ENCODE data around the gene CPTP.
"Not testable (repeated sequence)": the region's sequence is repeated elsewhere in the genome, so short reads cannot be mapped to it uniquely, and the experiment has no call there.

The CPTP gene

DNA sequence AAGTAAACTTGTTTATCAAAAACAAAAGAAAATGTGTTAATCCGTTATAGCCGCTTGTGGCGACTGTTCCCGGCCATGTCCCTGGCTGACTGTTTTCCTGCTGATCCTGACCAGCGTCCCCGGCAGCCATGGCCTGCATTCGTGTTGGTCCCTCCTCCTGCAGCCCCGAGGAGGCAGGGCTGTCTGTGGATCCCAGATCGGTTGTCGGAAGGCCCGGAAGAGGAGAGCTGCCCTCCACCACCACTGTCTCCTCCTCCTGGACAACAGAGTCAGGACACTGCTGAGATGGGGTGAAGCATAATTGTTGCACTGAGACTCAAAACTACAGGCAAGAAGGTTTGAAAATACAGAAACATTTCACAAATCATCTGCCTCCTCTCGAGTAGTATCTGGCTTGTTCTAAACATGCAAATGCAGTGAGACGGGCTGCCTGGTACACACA is 37.4 kb downstream of the CPTP start:
- DNase-seq (ENCODE audit: low read depth in 3 of 3) = no peak

DNA sequence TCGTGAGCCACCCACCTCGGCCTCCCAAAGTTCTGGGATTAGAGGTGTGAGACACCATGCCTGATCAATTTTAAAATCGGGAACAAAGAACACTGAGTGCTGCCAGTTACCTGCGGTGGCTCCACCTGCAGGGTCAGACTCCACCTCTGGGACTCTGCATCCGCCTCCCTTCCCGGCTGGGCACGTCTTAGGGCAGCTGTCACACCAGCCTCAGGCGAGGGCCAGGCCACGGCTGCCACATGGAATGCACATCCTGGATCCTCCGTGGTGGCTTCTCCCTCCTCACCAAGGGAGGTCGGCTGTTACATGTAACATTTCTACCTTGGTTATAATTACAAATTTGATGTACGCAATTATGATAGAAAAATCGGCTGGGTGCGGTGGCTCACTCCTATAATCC is 39.7 kb downstream of the CPTP start:
- DNase-seq (ENCODE audit: low read depth in 3 of 3) = no peak

DNA sequence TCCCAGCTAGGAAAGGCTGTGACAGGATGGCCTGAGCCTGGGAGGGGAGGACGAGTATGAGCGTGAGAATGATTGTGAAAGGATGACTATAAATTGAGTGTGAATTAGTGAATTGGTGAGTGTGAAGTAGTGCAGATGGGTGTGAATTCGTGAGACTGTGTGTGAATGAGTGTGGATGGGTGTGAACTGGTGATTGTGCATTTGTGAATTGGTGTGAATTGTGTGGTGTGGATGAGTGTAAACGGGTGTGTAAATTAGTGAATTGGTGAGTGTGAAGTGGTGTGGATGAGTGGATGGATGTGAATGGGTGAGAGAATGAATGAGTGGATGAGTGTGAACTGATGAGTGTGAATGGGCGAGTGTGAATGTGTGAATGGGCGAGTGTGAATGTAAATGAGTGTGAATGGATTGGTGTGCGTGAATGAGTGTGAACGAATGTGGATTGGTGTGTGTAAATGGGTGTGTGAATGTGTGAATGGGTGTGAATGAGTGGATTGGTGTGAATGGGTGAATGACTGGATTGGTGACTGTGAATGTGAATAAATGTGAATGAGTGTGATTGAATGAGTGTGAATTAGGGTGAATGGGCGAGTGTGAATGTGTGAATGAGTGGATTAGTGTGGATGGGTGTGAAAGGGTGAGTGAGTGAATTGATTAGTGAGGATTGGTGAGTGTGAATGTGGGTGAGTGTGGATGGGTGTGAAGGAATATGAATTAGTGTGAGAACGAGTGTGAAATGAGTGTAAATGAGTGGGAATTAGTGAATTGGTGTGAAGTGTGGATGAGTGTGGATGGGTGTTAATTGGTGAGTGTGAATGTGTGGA is 41.5 kb downstream of the CPTP start:
- DNase-seq (ENCODE audit: low read depth in 3 of 3) = no peak

DNA sequence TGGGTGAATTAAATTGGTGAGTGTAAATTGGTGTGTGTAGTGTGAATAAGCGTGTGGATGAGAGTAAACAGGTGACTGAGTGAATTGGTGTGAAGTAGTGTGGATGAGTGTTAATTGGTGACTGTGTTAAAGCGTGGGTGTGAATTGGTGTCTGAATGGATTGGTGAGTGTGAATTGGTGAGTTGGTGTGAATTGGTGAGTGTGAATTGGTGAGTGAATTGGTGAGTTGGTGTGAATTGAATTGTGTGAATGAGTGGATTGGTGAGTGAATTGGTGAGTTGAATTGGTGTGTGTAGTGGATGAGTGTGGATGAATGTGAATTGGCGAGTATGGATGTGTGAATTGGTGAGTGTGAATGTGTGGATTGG is 42.1 kb downstream of the CPTP start:
- no peak for DNase-seq (ENCODE audit: low read depth in 3 of 3)

DNA sequence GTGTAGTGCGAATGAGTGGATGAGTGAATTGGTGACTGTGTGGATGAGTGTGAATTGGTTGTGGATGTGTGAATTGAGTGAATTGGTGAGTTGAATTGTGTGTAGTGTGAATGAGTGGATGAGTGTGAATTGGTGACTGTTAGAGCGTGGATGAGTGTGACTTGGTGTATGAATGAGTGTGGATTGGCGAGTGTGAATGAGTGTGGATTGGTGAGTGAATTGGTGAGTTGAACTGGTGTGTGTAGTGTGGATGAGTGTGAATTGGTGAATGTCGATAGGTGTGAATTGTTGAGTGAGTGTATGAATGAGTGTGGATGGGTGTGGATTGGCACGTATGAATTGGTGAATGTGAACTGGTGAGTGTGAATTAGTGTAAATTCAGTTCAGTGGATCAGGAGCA is 42.7 kb downstream of the CPTP start:
- DNase-seq (ENCODE audit: low read depth in 3 of 3) = no peak

DNA sequence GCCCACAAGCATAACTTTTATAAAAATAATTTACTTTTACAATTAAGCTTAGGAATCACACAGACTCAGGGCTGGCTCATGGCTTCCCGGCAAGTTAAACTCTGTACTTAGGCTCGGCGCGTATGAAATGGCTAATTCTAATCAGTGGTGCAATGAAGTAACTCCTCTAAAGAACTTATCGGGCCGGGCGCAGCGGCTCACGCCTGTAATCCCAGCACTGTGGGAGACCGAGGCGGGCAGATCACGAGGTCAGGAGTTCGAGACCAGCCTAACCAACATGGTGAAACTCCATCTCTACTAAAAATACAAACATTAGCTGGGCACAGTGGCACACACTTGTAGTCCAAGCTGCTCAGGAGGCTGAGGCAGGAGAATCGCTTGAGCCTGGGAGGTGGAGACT is 45.5 kb downstream of the CPTP start:
- DNase-seq (ENCODE audit: low read depth in 3 of 3) = not testable (repeated sequence)

DNA sequence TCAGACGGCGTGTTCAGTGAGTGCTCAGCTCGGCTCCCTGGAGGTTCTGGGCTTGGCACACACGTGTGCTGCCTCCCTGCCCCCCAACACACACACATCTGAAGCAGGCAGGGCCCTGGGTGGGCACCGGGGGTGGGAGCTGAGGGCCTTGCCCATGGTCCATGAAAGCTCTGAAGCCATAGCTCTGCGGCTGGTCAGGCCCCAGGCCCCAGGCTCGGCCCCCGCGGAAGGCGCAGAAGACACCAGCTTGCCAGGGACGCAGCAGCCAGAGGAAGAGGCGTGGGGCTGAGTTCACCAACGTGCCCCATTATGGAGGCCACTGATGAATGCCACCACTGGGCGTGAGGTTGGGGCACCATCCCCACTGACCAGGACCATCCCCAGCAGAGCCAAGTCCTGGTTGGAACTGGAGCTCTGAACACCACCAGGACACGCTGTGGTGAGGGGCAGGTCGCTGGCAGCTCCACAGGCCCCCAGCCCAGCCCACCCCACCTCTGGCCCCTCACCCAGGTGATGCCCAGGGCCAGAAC is 46.2 kb downstream of the CPTP start:
- no peak for DNase-seq (ENCODE audit: low read depth in 3 of 3)

DNA sequence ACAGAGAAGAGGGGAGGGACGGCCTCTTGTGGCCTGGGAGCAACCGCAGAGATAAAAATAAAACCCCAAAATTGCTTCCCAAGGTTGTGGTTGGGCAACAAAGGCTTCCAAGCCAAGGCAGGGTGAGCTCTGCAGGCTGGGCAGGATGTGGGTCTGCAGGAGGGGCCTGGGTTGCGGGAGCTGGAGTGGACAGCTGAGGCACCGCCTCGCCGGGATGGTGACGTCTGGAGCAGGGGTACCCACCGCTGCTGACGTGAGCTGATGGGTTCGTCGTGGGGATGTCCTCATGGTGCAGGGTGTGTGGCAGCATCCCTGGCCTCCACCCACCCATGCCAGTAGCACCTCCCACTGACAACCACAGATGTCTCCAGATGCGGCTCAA is 46.8 kb downstream of the CPTP start:
- DNase-seq (ENCODE audit: low read depth in 3 of 3) = no peak

DNA sequence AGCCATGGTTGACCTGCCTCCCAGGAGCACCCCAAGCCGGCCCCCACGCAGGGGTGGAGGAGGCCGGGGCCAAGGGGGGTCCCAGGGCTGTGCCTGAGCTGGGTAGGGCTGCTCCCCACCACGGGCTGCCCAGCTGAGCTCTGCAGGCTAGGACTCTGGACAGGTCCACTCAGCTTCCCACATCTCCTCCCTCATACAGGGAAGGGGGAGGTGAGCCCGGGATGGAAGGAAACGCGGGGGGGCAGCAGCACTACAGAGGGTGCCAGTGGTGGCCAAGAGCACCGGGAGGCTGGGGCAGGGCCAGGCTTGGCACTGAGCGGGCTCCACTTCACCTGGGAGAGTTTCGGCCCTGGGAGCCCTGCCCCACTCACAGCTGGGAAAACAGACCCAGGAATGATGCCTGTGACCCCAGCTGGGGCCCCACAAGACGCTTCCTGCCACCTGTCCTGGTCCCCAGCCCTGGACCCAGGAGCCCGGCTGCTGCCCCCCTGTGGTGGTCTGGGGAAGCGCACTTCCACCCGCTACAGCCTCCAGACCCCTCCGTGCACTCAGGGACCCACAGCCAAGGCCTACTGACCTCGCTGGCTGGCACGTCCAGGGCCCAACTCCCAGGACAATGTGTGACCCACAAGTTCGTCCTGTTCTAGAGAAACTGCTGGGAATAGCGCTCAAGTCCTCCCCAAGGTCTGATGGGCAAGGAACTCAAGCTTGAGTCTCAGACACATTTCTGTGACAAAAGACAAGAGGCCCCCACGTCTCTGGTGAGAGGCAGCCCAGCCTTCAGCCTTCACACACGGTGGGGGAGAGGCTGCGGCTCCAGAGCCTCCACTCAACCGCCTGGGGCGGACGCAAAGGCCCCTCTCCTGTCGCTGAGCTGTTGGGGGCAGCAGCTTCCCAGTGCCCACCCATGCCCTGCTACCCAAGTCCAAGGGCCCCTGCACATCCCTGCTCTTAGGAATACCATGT is 47.4 kb downstream of the CPTP start:
- peak; percentile 52 to 77 (median 72) for DNase-seq (ENCODE audit: low read depth in 3 of 3)

DNA sequence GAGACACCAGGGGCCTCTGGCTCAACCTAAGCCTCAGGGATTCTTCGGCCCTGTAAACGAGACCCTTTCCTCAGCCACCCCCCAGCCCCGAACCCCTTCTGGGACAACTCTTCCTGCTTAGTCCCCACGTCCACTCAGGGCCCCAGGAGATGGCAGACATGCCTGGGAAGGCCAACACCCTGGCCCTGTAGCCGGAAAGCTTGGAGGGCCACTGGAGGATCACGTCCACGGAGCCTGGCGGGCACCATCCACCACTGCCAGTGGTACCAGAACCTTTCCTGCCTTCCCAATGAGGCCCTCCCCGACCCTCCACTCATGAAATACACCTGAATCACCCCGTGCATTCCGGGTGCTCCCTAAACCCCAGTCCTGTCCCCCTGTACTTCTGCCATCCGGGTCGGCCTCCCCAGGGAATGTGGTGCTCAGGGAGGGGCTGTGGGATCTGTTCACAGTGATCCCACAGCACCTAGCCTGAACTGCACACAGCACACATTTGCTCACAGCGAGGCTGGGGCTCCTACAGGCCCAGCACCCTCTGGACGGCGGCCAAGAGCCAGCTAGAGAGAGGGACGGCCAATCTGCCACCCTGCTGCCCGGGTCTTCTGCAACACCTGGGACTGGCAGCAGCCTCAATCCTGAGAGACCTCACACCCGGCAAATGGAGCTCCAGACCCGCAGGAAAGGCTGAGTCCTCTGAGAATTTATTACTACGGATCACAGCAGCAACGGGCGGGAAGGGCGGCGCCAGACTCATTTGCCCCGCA is 48.6 kb downstream of the CPTP start:
- DNase-seq (ENCODE audit: low read depth in 3 of 3) = no peak

DNA sequence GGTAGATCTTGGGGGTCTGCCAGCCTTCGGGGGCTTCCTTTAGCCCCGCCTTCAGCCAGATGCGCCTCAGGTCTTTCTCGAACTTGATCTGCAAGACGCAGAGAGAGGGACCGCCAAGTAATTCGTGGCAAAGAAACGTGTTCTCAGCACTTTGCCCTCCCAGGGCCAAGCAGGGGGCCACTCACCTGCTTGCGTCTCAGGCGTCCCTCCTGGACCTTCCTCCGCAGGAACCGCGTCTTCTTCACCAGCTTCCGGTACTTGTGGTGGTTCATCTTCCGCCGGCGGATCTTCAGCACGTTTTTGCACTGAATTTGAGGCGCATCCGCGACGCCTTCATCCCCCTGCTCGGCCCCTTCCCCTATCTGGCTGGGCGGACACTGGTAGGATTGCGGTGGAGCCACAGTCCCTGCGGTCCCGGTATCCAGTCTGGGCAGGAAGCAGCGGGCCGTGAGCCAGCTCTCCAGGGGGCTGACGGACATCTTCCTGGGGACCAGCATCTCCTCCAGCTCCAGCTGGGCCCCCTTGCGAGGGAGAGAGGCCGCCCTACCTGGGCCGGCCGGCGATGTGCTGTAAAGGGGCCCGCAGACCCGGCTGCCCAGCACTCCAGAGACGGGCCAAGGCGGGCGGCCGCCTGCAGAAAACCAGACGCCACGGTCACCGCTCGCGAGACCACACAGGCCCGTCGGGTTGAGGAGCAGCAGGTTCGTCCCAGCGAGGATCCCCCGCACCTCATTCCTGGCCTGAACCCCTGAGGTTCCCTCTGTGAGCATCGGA is 49.4 kb downstream of the CPTP start:
- no peak for DNase-seq (ENCODE audit: low read depth in 3 of 3)

DNA sequence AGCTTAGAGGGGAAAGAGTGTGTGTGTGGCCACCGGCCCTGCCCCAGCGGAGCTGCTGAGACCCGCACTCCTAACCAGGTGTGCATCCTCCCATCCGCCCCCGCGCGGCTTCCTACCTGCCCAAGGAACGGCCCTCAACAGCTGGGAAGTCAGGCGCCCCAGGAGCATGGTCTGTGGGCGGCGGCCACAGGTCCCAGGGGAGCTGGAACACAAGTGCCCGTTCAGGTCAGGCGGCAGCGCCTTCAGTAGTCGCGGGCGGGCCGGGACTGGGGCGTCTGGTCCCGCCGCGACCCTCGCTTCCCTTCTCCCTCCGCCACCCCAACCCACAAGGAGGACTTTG is 50.0 kb downstream of the CPTP start:
- no peak for DNase-seq (ENCODE audit: low read depth in 3 of 3)

DNA sequence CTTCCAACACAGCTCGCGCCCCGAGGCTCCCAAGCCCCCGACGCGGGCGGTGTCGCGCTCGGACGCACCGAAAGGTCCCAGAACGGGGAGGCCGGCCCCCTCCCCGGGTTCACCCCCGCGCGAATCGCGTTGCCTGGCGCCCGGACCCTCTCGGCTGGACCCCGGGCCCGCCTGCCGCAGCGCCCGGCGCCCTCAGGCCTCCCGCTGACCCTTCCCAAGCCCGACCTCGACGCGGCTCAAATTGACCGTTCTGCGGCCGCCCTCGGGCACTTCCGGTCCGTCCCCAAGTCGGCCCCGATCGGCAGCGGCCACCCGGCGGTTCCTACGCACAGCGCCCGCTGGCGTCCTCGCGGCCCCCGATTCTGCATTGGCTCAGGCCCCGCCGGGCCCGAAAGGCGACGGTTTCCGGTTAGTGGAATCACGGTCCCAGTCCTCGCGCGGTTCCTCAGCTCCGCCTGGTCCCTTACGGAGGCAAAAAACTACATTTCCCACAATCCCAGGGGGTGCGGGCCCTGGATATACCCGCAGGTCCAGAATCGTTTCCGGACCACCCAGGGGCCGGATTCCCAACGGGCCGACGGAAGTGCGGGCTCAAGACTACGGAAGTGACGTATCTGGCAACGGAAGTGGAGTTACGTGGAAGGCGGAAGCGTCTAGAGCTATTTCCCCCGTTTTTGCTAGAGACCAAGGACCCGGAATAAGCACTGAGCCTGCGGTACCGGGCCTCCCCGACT is 50.5 kb downstream of the CPTP start, which contains the start of gene AURKAIP1:
Gene AURKAIP1, minus strand, starts transcription at position 279 of the 734 bp plus-strand sequence. CDS start 451 bp downstream, outside the sequence.
- DNase-seq (ENCODE audit: low read depth in 3 of 3) = peak; percentile 92 to 97 (median 93)

DNA sequence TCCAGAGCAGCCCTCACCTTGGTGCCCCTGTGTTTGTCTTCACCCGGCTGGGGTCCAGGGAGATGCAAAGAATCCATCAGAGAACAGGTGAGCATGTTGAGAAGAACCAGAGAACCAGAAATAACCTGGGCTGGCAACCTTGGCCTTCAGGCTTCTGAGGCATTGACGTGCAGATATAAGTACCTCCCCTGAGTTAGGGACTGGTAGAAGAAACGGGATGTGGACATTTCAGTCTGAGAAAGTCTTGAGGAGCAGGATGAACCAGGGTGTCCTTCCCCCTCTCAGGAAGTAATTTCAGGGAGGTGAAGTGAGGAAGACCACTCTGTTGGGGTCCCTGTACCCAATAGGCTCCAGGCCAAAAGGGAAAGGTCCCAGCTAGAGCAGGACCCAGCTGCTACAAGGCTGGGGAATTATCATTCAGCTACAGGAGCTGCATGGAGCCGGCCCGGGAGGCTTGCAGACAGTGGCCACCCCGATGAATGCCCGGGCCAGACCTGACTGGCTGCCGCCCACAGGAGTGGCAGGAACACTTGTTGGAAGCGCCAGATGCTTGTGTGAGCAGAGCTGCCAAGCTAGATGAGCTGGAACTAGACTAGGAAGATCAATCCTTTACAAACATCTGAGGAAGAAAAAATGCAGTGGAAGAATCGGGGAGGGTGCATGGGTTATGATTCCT is 52.1 kb downstream of the CPTP start:
- no peak for DNase-seq (ENCODE audit: low read depth in 3 of 3)

DNA sequence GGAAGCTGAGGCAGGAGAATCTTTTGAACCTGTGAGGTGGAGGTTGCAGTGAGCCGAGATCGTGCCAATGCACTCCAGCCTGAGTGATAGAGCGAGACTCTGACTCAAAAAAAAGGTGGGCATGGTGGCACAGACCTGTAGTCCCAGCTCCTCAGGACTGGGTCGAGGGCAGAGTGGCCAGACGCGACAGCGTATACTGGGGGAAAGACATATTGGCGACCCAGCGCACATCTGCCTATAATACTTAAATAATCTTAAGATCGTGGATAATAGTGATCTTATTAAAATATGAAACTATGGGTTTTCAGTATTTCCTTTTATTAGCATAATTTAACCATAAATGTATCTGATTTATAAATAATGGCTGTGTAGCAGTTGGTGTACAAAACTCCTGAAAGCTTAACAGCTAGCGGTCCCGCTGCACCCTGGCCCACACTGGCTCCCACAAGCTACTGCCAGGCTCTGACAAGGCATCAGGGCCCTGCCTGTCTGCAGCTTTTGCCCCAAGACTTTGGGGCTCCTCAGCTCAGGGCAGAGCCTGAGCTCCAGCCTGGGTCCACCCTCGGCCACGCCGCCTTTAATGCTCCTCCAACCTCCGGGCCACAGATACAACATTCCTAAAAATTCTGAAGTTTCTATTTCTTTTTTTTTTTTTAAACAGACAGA is 53.1 kb downstream of the CPTP start:
- no peak for DNase-seq (ENCODE audit: low read depth in 3 of 3)

Measured in stimulated activated CD4-positive, alpha-beta T cell treated with anti-CD3 and anti-CD28 coated beads, TNF-alpha, amount 100 ng/mL, for 48 hours (primary cell).